NB4 (cell line): ENCODE data around the gene SEPHS1.

Experiments
- CTCF ChIP-seq: IDR thresholded peaks from one replicate; pipeline ENCODE4 v1.5.1; 2012; ENCODE audit warnings: low read depth, low read length
- POLR2A ChIP-seq: IDR thresholded peaks from 2 replicates; pipeline ENCODE4 v1.6.1; 2011; ENCODE audit warnings: mild to moderate bottlenecking; ENCODE audit not compliant: insufficient read length; ENCODE audit errors: extremely low read depth

DNA sequence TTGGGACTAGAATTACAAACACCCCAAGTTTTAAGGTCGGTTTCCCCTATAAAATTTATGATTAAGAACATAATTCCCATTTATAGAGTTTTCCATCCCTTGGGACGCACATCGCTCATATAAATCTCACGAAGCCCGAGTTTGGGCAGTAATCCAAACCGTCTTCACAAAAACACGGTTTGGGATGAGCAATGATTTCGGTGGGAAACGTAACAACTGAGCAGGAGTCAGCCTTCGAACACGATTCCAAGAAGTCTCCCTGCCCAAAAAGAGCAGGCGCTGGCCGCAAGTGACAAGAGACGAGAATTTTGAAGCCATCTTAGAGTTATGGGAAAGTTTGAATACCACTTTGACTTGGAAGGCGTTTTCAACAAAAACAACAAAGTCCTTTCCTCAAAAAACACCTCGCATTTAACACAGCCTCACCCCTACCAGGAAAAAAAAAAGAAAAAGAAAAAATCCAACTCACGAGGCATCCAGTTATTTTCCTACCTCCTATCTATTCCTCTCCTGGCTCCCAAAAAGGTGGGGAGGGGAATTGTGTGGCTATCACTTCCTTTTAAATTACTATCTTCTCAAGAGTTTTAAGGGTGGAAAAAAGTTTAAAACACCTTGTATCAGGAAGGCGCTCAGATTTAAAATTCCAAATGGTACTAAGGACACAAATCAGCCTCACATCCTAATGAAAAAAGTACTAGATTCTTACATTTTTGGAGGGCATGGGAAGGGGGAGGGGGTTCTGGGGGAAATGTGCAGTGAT, 1.6 kb downstream of the SEPHS1 start:
- TF ChIP-seq CTCF, result no peak
- no peak for TF ChIP-seq POLR2A
